GM20431 (cell line): Measurements from ENCODE around the gene TAF4.
"Not testable (repeated sequence)": the region's sequence is repeated elsewhere in the genome, so short reads cannot be mapped to it uniquely, and the experiment has no call there.

Experiments
- in situ Hi-C: fragments of 300-500 bp; cut with MseI, MboI; formaldehyde crosslinking; loops from one replicate; pipeline ENCODE4 v1.15.0; 2020; ENCODE audit warnings: low sequenced_read_pairs; ENCODE audit not compliant: unreplicated experiment

TAF4 gene, protein sequence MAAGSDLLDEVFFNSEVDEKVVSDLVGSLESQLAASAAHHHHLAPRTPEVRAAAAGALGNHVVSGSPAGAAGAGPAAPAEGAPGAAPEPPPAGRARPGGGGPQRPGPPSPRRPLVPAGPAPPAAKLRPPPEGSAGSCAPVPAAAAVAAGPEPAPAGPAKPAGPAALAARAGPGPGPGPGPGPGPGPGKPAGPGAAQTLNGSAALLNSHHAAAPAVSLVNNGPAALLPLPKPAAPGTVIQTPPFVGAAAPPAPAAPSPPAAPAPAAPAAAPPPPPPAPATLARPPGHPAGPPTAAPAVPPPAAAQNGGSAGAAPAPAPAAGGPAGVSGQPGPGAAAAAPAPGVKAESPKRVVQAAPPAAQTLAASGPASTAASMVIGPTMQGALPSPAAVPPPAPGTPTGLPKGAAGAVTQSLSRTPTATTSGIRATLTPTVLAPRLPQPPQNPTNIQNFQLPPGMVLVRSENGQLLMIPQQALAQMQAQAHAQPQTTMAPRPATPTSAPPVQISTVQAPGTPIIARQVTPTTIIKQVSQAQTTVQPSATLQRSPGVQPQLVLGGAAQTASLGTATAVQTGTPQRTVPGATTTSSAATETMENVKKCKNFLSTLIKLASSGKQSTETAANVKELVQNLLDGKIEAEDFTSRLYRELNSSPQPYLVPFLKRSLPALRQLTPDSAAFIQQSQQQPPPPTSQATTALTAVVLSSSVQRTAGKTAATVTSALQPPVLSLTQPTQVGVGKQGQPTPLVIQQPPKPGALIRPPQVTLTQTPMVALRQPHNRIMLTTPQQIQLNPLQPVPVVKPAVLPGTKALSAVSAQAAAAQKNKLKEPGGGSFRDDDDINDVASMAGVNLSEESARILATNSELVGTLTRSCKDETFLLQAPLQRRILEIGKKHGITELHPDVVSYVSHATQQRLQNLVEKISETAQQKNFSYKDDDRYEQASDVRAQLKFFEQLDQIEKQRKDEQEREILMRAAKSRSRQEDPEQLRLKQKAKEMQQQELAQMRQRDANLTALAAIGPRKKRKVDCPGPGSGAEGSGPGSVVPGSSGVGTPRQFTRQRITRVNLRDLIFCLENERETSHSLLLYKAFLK

DNA sequence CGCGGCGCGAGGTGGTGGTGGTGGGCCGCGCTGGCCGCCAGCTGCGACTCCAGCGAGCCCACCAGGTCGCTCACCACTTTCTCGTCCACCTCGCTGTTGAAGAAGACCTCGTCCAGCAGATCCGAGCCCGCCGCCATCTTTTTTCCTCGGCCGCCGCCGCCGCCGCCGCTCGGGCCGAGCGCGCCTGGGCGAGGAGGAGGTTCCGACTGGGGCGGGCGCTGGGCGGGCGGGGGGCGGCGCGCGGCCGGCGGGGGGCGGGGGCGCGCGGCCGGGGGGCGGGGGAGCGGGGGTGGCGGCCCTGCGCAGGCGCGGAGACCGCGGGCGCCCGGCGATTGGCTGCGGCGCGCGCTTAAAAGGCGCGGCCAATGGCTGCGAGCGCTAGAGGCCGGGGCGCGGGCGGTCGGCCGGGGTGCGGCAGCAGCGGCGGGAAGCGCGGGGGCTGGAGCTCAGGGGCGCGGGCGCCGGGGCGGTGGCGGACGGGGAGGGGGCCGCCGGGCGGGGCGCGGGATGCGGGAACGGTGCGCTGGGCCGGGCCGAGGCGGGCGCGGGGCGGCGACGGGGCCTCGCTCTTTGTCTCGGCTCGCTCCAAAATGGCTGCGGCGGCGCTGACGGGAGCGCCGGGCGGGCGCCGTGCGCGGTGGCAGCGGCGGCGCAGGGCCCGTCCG lies at the start of gene TAF4:
Gene TAF4 (minus strand): TSS at position 208 of the 665 bp plus-strand sequence. CDS start 71 bp downstream, at position 137.
- in situ Hi-C loops = no loop called here

DNA sequence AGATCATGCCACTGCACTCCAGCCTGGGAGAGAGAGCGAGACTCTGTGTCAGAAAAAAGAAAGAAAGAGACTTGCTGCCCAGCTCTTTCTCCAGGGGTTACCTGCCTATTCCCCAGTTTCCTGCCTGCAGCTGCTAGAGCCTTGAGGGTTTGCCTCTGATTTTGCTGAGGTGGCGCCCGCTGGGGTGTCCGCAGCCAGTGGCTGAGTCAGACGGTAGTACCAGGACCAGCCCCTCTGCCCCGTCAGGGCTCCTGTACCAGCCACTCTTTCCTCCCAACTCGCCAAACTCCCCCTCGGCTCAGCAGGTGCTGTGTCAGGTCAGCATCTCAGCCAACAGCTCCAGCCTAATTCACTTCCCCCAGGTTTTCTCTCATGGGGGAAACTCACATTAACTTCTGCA lies 49.2 kb upstream of the TAF4 start:
- in situ Hi-C loops = no loop called here

DNA sequence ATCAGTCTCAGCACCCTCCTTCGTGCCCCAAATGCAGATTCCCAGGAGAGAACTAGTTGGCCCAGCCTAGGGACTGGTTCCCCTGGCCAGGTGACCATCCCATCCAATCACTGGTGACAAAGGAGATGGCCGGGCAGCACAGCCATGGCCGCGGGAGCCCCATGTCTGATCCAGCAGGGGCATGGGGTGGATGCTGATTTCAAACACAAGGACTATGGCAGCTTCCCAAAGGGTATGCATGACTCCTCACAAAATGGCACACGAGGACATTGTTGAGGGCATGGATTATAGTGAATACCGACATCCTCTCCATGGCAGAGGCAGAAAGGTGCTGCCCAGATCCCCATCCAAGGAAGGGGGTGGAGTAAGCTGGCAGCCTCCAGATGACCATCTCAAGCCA lies 46.7 kb upstream of the TAF4 start:
- in situ Hi-C loops = no loop called here

DNA sequence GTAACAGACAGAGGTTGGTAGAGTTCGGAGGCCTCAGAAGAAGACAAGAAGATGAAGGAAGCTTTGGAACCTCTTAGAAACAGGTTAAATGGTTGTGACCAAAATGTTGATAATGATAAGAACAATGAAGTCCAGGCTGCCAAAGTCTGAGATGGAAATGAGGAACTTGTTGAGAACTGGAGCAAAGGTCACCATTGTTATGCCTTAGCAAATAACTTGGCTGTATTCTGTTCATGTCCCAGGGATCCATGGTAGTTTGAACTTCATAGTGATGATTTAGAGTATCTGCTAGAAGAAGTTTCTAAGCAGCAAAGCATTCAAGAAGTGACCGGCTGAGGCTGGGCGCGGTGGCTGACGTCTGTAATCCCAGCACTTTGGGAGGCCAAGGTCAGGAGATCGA lies 45.5 kb upstream of the TAF4 start:
- in situ Hi-C loops = no loop called here

DNA sequence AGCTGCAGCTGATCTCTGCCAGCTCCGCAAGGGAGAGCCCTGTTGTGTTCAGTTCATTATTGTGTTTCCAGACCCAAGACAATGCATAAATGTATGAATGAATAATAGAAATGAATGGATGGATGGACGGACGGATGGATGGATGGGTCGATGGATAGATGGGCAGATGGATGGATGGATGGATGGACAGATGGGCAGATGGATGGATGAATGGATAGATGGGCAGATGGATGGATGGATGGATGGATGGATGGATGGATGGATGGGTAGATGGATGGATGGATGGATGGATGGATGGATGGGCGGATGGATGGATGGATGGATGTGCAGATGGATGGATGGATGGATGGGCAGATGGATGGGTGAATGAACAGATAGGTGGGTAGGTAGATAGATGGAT lies 39.9 kb upstream of the TAF4 start:
- in situ Hi-C loops = no loop called here

DNA sequence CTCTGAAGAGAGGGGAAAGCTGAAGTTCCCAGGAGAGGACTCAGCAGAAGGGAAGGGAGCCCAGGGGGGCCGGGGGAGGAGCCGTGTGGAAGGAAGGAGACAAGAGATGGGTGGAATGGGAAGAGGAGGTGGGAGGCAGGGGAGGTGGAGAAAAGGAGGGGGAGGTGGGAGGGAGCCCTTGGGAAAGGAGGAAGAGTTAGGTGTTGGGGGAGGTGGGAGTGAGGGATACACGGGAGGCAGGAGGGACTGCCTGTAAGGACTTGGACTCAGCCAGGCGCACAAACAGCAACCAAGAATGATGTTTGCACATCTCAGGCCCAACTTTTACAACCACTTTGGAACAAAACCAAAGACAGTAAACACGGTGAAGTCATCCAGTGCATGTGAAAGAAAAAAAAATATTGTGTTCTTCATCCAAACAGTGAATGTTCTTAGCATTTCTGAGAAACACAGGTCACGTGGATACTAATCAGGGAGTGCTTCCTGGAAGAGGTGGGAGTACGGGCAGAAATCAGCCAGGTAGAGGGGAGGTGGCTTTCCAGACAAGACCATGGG lies 39.2 kb upstream of the TAF4 start:
- in situ Hi-C loops = no loop called here

DNA sequence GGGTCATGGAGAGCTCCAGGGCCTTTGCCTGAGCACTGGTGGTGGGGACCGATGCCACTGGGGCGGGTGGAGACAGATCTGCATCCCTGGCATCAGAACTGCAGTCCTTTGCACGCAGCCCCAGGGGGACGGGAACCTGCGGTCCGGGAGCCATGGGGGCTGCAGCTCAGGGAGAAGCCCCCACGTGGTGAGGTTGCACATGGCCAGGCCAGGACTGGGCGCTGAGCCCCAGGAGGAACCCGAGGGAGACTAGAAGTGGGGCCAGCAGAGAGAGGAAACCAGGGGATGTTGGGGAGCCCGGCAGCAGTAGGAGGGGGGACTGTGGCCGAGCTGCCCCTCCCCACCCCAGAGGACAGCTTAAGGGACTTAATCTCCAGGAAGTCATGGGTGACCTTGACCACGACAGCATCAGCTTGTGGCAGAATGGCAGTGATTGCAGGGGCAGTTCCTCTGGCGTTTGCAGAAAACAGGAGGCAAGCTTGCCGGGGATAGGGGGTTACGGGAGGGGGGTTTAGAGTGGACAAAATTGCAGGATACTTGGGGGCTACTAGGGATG lies 38.6 kb upstream of the TAF4 start:
- in situ Hi-C loops = no loop called here

DNA sequence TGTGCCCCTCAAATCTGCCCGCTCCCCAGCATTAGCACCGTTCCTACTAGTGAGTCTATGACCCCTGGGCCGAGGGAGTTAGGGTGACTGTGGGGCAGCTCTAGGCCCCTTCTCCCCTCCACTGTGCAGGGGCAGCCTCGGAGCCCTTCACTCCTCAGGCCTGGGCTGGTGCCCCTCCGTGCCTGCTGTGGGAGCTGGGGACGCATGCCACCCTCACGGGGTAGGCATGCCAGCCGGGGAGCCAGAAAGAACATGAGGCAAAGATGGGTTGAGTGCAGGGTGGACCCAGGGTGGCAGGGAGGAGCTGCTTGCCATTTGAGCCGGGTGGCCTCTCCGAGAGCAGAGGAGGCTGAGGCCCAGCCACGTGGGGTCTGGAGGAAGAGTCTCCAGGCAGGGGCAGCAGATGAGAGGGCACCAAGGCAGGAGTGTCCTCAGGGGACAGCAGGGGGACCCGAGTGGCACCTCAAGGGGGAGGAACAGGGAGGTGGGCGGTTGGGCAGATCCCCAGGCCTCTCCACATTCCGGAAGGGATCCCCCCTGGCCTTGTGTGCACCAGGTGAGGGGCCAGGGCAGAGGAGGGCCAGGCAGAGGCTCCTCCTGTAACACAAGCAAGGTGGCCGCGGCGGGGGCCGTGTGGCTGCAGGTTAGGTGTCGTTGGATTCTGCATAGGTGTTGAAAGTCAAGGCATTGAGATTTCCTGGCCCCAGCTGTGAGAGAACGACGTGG lies 38.0 kb upstream of the TAF4 start:
- in situ Hi-C loops = no loop called here

DNA sequence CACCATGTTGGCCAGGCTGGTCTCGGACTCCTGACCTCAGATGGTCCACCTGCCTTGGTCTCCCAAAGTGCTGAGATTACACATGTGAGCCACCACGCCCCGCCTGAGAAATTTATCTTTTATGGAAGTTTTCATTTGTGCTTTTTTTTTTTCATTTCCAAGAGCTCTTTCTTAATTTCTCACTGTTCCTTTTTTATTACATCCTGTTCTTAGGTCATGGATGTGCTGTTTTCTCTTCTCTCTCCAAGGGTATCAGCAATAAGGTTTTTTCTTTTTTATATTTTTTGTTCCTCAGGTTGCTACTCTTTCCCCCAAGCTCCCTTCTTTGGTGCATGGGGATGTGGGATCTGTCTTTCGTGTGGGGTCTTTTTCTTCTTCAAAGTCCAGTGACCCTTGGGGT lies 35.4 kb upstream of the TAF4 start:
- in situ Hi-C loops = no loop called here

DNA sequence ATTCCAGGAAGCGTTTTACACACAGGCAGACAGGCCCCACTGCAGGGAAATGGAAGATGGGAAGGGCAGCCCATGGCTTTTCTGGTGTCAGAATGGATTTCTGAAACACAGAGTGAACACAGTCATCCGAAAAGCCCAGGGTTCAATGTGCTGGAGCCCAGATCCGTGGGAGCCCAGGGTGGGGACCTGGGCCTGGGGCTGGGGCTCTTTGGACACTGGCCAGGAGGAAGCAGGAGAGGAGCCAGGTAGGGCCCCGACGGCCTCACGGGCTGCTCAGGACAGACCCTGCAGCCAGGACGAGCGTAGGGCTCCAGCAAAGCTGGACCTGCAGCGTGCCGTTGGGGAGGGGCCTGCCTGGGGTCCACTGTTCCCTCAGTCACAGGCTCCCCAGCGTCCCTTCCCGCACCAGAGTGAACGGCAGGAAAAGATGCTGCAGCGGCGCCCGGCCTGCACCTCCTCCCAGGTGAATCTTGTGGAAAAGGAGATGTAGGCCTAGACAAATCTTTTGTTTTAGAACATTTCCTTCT lies 32.3 kb upstream of the TAF4 start:
- in situ Hi-C loops = no loop called here

DNA sequence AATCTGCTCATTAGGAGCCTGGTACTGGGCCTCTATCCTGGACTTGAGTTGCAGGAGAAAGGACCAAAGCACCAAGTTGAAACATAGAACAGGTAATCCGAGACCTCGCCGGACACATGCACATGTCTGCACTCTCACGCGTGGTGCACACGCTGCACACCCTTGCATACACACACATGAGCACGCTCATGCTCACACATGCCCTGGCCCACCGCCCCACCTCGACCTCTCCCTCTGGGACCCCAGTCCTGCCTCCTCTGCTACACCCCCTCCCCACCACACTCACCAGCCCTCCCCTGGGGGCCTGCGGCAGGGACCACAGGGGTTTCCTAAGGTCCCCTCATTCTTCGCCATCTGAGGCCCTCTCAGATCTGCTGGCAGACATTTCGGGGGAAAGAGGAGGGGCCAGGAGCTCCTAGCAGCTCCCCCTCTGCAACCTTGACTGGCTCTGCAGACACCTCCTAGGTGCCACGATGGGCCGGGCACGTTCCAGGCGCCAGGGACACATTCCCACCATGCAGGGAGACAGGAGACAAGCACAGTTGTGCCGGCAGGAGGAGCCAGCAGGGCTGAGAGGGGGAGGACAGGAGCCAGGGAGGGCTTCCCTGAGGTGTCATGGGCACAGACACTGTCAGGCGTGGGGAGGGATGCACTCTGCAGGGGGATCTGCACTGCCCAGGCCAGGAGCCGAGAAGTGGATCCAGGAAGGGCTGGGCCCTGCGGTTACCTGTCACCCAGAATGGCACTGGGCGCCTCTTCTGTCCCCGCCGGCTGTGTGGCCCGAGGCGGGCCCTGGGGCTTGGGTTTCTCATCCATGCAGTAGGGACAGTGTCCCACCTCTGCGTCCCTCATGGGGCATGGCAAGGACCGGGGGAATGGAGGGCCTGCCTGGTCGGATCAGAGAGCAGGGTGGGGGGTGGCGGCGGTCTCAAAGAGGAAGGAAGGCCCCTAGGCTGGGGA lies 31.0 kb upstream of the TAF4 start:
- in situ Hi-C loops = no loop called here

DNA sequence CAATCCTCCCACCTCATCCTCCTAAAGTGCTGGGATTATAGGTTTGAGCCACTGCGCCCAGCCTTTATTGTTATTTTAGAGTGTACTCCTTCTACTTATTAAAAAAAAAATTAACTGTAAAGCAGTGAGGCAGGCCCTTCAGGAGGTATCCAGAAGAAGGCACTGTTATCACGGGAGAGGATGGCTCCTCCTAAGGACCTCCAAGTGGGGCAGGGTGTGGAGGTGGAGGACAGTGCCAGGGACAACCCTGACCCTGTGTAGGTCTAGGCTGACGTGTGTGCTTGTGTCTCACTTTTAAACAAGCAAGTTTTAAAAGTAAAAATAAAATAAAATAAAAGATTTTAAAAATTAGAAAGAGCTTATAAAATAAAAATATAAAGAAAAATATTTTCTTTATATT lies 23.7 kb upstream of the TAF4 start:
- in situ Hi-C loops = no loop called here

DNA sequence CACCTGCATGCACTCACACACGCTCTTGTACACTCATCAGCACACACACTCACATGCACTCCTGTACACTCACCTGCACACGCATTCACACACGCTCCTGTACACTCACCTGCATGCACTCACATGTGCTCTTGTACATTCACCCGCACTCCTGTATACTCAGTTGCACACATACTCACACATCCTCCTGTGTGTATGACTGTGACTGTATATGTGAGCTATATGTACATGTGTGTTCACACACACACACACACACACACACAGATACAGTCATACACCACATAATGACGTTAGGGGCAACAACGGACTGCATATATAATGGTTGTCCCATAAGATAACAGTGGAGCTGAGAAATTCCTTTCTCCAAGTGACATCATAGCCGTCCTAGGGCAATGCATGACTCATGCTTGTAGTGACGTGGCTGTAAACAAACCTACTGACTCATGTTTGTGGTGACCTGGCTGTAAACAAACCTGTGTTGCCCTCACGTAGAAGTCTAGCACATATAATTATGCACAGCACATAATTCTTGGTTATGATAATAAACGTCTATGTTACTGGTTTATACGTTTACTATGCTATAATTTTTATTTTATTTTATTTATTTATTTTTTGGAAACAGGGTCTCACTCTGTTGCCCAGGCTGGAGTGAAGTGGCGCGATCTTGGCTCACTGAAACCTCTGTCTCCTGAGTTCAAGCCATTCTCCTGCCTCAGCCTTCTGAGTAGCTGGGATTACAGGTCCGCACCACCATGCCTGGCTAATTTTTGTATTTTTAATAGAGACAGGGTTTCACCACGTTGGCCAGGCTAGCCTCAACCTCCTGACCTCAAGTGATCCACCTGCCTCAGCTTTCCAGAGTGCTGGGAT lies 22.8 kb upstream of the TAF4 start:
- in situ Hi-C loops = no loop called here

DNA sequence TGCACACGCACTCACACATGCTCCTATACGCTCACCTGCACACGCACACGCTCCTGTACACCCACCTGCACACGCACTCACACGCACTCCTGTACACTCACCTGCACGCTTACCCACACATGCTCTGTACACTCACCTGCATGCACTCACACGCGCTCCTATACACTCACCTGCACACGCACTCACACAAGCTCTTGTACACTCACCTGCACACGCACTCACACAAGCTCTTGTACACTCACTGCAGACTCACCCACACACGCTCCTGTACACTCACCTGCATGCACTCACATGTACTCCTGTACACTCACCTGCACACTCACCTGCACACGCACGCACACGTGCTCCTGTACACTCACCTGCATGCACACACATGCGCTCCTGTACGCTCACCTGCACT lies 22.0 kb upstream of the TAF4 start:
- in situ Hi-C loops = no loop called here

DNA sequence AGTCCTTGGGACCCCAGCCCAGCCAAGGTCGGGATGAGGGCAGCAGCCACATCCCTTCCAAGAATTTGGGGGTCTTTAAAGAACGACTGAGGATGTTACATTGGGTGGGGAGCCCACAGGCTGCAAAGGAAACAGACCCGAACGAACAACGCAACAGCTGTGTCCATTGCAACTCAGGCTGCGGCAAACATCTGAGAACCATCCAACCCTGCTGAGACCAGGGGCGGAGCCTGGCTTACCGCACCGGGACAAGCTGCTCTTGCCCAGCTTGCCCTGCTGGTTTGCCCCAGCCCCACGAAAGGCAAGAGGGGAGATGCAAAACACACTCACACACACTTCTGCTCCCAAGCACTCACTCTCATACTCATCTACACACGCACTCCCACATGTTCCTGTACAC lies 21.5 kb upstream of the TAF4 start:
- in situ Hi-C loops = no loop called here

DNA sequence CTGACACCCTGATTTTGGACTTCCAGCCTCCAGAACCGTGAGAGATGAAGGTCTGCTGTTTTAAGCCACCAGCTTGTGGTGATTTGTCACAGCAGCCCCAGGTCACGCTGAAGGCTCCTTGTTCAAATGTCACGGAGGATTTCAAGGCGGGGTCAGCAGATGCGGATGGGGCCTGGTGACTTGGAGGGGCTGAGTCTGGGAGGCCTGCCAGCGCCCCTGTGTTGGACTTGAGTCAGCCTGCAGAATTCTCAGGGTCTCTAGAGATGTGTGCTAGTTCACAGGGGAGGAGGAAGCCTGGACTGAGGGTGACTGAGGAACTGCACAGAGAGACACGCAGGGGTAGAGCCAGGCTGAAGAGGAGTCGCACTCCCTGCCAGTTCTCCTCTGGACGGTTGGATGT lies 19.5 kb upstream of the TAF4 start:
- in situ Hi-C loops = no loop called here

DNA sequence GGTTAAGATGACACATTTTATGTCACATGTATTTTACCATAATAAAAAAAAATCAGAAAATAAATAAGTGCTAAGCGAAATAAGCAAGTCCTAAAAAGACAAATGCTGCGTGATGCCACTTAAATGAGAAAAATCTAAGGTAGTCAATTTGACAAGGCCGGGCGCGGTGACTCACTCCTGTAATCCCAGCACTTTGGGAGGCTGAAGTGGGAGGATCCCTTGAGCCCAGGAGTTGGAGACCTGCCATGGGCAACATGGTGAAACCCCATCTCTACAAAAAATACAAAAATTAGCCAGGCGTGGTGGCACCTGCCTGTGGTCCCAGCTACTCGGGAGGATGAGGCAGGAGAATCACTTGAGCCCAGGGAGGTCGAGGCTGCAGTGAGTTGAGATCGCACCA lies 18.5 kb upstream of the TAF4 start:
- in situ Hi-C loops = not testable (repeated sequence)
